Stimulated activated CD8-positive, alpha-beta memory T cell treated with anti-CD3 and anti-CD28 coated beads, Interleukin-4, amount 100 ng/mL, for 4 hours (primary cell): ENCODE results near the gene CRTC3.

Experiments
- DNase-seq, 2 donors: peaks; one replicate each; pipeline ENCODE4 v3.0.0-alpha.2; 2020; ENCODE audit warnings: low read depth in 2 of 2, low spot score in 1 of 2

CRTC3 gene

GRCh38 chr15:90561344-90562244 is 31.9 kb downstream of the CRTC3 start:
- DNase-seq, result no peak

- DNase-seq, result no peak
Measured at GRCh38 chr15:90562669-90563068, 32.9 kb downstream of the CRTC3 start.

GRCh38 chr15:90563463-90563862 is 33.7 kb downstream of the CRTC3 start:
- no peak for DNase-seq

GRCh38 chr15:90564051-90564450 is 34.3 kb downstream of the CRTC3 start:
- DNase-seq, result no peak

GRCh38 chr15:90564590-90564989 is 34.9 kb downstream of the CRTC3 start:
- no peak for DNase-seq

GRCh38 chr15:90565866-90566265 is 36.1 kb downstream of the CRTC3 start:
- DNase-seq, result no peak

GRCh38 chr15:90570643-90571042 is 40.9 kb downstream of the CRTC3 start:
- no peak for DNase-seq

GRCh38 chr15:90571063-90571541 is 41.4 kb downstream of the CRTC3 start:
- no peak for DNase-seq

- no peak for DNase-seq
Measured at GRCh38 chr15:90572893-90573292, 43.2 kb downstream of the CRTC3 start.

GRCh38 chr15:90576711-90577389 is 47.1 kb downstream of the CRTC3 start:
- DNase-seq, result no peak

GRCh38 chr15:90579213-90579612 is 49.5 kb downstream of the CRTC3 start:
- DNase-seq, result no peak

GRCh38 chr15:90580099-90580498 is 50.4 kb downstream of the CRTC3 start:
- DNase-seq, result no peak

- no peak for DNase-seq
Measured at GRCh38 chr15:90580541-90580940, 50.8 kb downstream of the CRTC3 start.

- DNase-seq, result no peak
Measured at GRCh38 chr15:90580946-90581345, 51.2 kb downstream of the CRTC3 start.

- no peak for DNase-seq
Measured at GRCh38 chr15:90581771-90582352, 52.1 kb downstream of the CRTC3 start.

- no peak for DNase-seq
Measured at GRCh38 chr15:90582553-90582952, 52.8 kb downstream of the CRTC3 start.

- DNase-seq, result no peak
Measured at GRCh38 chr15:90583471-90584252, 53.9 kb downstream of the CRTC3 start.

GRCh38 chr15:90584841-90585240 is 55.1 kb downstream of the CRTC3 start:
- no peak for DNase-seq

- DNase-seq, result no peak
Measured at GRCh38 chr15:90585863-90586262, 56.1 kb downstream of the CRTC3 start.

GRCh38 chr15:90586948-90587347 is 57.2 kb downstream of the CRTC3 start:
- no peak for DNase-seq

GRCh38 chr15:90588427-90588826 is 58.7 kb downstream of the CRTC3 start:
- no peak for DNase-seq
